GM12891 (cell line): ENCODE results near the gene KRT10.

Experiments
- PAX5 ChIP-seq: IDR thresholded peaks from 2 replicates; pipeline ENCODE4 v1.6.1; 2011; ENCODE audit warnings: low read length, moderate library complexity, mild to moderate bottlenecking; ENCODE audit not compliant: insufficient read depth, severe bottlenecking
- POLR2A ChIP-seq: IDR thresholded peaks from 2 replicates; pipeline ENCODE4 v1.6.1; 2011; ENCODE audit warnings: low read depth, low read length, control low read depth
- POLR2AphosphoS5 ChIP-seq: IDR thresholded peaks from 2 replicates; pipeline ENCODE4 v1.6.1; 2011; ENCODE audit warnings: low read depth, low read length, control low read depth
- POU2F2 ChIP-seq: IDR thresholded peaks from 2 replicates; pipeline ENCODE4 v1.6.1; 2011; ENCODE audit warnings: low read depth, mild to moderate bottlenecking, control low read depth, low read length, moderate library complexity
- SPI1 ChIP-seq: IDR thresholded peaks from 2 replicates; pipeline ENCODE4 v1.6.1; 2011; ENCODE audit warnings: low read depth, low read length, control low read depth
- TAF1 ChIP-seq: IDR thresholded peaks from 2 replicates; pipeline ENCODE4 v1.6.1; 2011; ENCODE audit warnings: low read depth, low read length, control low read depth

GRCh38 chr17:40844671-40845107 is 22.3 kb upstream of the KRT10 start:
- TF ChIP-seq POU2F2 (no peak), TAF1 (no peak), POLR2A (no peak), POLR2AphosphoS5 (no peak), SPI1 (no peak), PAX5 (no peak)
